MM.1S (cell line): Measurements from ENCODE around the gene AUTS2.

Experiments used
- DNase-seq: peaks from one replicate; pipeline ENCODE4 v3.0.0-alpha.2; 2015
- H2AFZ ChIP-seq: fragments of 300-600 bp; sonication (generic); 2 replicates; pipeline ENCODE4 v1.6.0; 2016; ENCODE audit warnings: antibody characterized with exemption, low read length
- H3F3A ChIP-seq: fragments of 300-600 bp; sonication (generic); 2 replicates; pipeline ENCODE4 v1.6.1; 2016; ENCODE audit warnings: mild to moderate bottlenecking, antibody characterized with exemption, low read length, moderate library complexity, mixed read lengths; ENCODE audit not compliant: insufficient read depth
- H3K27ac ChIP-seq: fragments of 300-600 bp; sonication (generic); 2 replicates; pipeline ENCODE4 v1.5.1; 2016; ENCODE audit warnings: mild to moderate bottlenecking, low read length
- H3K27me3 ChIP-seq: fragments of 300-600 bp; sonication (generic); replicated peaks from 2 replicates; pipeline ENCODE4 v1.6.0; 2016; ENCODE audit warnings: low read length; ENCODE audit not compliant: insufficient read depth
- H3K36me3 ChIP-seq: fragments of 300-600 bp; sonication (generic); replicated peaks from 2 replicates; pipeline ENCODE4 v1.6.1; 2016; ENCODE audit warnings: mild to moderate bottlenecking, low read length, mixed read lengths; ENCODE audit not compliant: insufficient read depth
- H3K4me1 ChIP-seq: fragments of 300-600 bp; sonication (generic); 2 replicates; pipeline ENCODE4 v1.6.1; 2016; ENCODE audit warnings: low read length, mixed read lengths
- H3K4me2 ChIP-seq: fragments of 300-600 bp; sonication (generic); 2 replicates; pipeline ENCODE4 v1.6.0; 2016; ENCODE audit warnings: low read depth, low read length
- H3K4me3 ChIP-seq: fragments of 300-600 bp; sonication (generic); 2 replicates; pipeline ENCODE4 v1.5.1; 2016; ENCODE audit warnings: low read length, mixed read lengths
- H3K79me2 ChIP-seq: fragments of 300-600 bp; sonication (generic); 2 replicates; pipeline ENCODE4 v1.6.1; 2016; ENCODE audit warnings: mixed run types, low read length, mixed read lengths
- H3K9ac ChIP-seq: fragments of 300-600 bp; sonication (generic); 2 replicates; pipeline ENCODE4 v1.6.1; 2016; ENCODE audit warnings: low read length, mixed read lengths
- H3K9me2 ChIP-seq: fragments of 300-600 bp; sonication (generic); replicated peaks from 2 replicates; pipeline ENCODE4 v1.6.1; 2016; ENCODE audit warnings: mild to moderate bottlenecking, low read length, mixed read lengths; ENCODE audit not compliant: insufficient read depth
- H3K9me3 ChIP-seq: fragments of 300-600 bp; sonication (generic); replicated peaks from 2 replicates; pipeline ENCODE4 v1.6.1; 2016; ENCODE audit warnings: mild to moderate bottlenecking, low read length, mixed read lengths; ENCODE audit not compliant: insufficient read depth
- H4K20me1 ChIP-seq: fragments of 300-600 bp; sonication (generic); 2 replicates; pipeline ENCODE4 v1.6.1; 2016; ENCODE audit warnings: mild to moderate bottlenecking, low read length, moderate library complexity, mixed read lengths; ENCODE audit not compliant: insufficient read depth
- EZH2 ChIP-seq: fragments of 300-600 bp; sonication (generic); optimal IDR thresholded peaks from 2 replicates; pipeline ENCODE3; 2017; ENCODE audit warnings: low read depth, mild to moderate bottlenecking, antibody characterized with exemption, low read length, mixed read lengths
- EZH2phosphoT487 ChIP-seq: fragments of 300-600 bp; sonication (generic); IDR thresholded peaks from 2 replicates; pipeline ENCODE4 v1.6.1; 2018; ENCODE audit warnings: antibody characterized with exemption, low read length
- TF ChIP-seq, protein P1 (sequence below): fragments of 300-600 bp; sonication (generic); IDR thresholded peaks from 2 replicates; pipeline ENCODE4 v1.5.1; 2016; ENCODE audit warnings: antibody characterized with exemption, low read length, mixed read lengths

The AUTS2 gene

DNA sequence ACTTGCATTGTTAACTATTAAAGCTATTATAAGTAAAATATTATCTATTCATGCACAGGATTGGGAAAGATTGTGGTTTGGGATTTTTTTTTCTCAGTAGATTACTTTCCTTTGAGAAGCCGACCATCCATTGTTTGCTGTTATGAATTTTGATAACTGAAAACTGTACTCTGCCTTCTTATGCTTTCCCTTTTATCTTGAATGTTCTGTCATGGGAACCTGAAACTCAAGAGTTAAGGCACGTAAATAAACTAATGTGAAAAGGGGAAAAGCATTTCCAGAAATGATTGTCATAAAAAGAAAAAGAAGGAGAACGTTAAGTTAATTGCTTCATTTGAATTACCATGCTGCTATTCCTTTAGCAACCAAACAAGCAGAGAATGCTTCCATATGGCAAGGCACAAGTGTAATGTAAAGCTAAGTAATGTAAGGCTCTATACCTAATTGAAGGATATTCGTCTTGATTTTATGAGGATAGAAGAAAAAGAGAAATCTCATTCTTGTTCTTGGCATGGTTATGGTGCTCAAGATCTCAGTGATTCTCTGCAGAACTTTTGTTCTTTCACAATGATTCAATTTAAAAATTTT lies 370.8 kb downstream of the AUTS2 start:
- no peaks in the 10 kb centered on the region for H3K9me2 ChIP-seq
- no peaks in the 10 kb centered on the region for H3K36me3 ChIP-seq
- no peaks in the 10 kb centered on the region for H3K9me3 ChIP-seq
- no peak overlapping the region for H2AFZ ChIP-seq
- H3K27ac ChIP-seq, result no peak overlapping the region
- no peaks in the 10 kb centered on the region for H4K20me1 ChIP-seq
- no peaks in the 10 kb centered on the region for H3K79me2 ChIP-seq
- no peak overlapping the region for H3K4me2 ChIP-seq
- TF ChIP-seq EZH2 (no peak), EZH2phosphoT487 (no peak)
- TF ChIP-seq, protein P1, sequence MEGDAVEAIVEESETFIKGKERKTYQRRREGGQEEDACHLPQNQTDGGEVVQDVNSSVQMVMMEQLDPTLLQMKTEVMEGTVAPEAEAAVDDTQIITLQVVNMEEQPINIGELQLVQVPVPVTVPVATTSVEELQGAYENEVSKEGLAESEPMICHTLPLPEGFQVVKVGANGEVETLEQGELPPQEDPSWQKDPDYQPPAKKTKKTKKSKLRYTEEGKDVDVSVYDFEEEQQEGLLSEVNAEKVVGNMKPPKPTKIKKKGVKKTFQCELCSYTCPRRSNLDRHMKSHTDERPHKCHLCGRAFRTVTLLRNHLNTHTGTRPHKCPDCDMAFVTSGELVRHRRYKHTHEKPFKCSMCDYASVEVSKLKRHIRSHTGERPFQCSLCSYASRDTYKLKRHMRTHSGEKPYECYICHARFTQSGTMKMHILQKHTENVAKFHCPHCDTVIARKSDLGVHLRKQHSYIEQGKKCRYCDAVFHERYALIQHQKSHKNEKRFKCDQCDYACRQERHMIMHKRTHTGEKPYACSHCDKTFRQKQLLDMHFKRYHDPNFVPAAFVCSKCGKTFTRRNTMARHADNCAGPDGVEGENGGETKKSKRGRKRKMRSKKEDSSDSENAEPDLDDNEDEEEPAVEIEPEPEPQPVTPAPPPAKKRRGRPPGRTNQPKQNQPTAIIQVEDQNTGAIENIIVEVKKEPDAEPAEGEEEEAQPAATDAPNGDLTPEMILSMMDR, result no peak
- H3K4me1 ChIP-seq, result no peaks in the 10 kb centered on the region
- H3K4me3 ChIP-seq, result no peak overlapping the region
- DNase-seq, result no peak
- no peaks in the 10 kb centered on the region for H3K27me3 ChIP-seq
- no peak overlapping the region for H3K9ac ChIP-seq
- no peaks in the 10 kb centered on the region for H3F3A ChIP-seq

GRCh38 chr7:69981646-69982045 lies 383.4 kb downstream of the AUTS2 start:
- no peaks in the 10 kb centered on the region for H3F3A ChIP-seq
- H4K20me1 ChIP-seq, result no peaks in the 10 kb centered on the region
- no peaks in the 10 kb centered on the region for H3K79me2 ChIP-seq
- H2AFZ ChIP-seq, result no peak overlapping the region
- DNase-seq, result no peak
- H3K4me3 ChIP-seq, result no peak overlapping the region
- H3K9ac ChIP-seq, result no peak overlapping the region
- H3K36me3 ChIP-seq, result no peaks in the 10 kb centered on the region
- H3K4me1 ChIP-seq, result no peaks in the 10 kb centered on the region
- TF ChIP-seq EZH2, result no peak
- TF ChIP-seq EZH2phosphoT487, result no peak
- TF ChIP-seq, protein P1, result no peak
- no peak overlapping the region for H3K4me2 ChIP-seq
- no peak overlapping the region for H3K27ac ChIP-seq
- H3K9me3 ChIP-seq, result no peaks in the 10 kb centered on the region
- H3K27me3 ChIP-seq, result no peaks in the 10 kb centered on the region
- no peaks in the 10 kb centered on the region for H3K9me2 ChIP-seq

- Histone ChIP-seq H3K4me2 (no peak overlapping the region), H3K79me2 (no peaks in the 10 kb centered on the region), H3F3A (no peaks in the 10 kb centered on the region), H3K9me3 (no peaks in the 10 kb centered on the region), H3K4me1 (no peaks in the 10 kb centered on the region), H4K20me1 (no peaks in the 10 kb centered on the region), H3K4me3 (no peak overlapping the region), H3K9ac (no peak overlapping the region), H2AFZ (no peak overlapping the region), H3K27ac (no peak overlapping the region), H3K36me3 (no peaks in the 10 kb centered on the region), H3K27me3 (no peaks in the 10 kb centered on the region), H3K9me2 (no peaks in the 10 kb centered on the region)
- TF ChIP-seq EZH2phosphoT487, result no peak
- TF ChIP-seq, protein P1, result no peak
- no peak for TF ChIP-seq EZH2
- DNase-seq, result no peak
Observed at GRCh38 chr7:69982197-69982596, 383.9 kb downstream of the AUTS2 start.
